Duodenal mucosa (tissue), 2 donors: ENCODE results near the gene G2E3.

Source experiments
- H3K27ac ChIP-seq: one replicate; pipeline ENCODE4 v1.7.0; 2013; ENCODE audit warnings: low read depth, low read length
- H3K27me3 ChIP-seq, 2 donors: one replicate each; pipeline ENCODE4 v1.7.0; 2013; ENCODE audit warnings: low read length in 2 of 2, control low read depth in 1 of 2; ENCODE audit not compliant: insufficient read depth in 2 of 2, control insufficient read depth in 1 of 2
- H3K36me3 ChIP-seq, 2 donors: one replicate each; pipeline ENCODE4 v1.7.0; 2013; ENCODE audit warnings: low read length in 2 of 2, control low read depth in 1 of 2; ENCODE audit not compliant: insufficient read depth in 2 of 2, control insufficient read depth in 1 of 2
- H3K4me1 ChIP-seq, 2 donors: one replicate each; pipeline ENCODE4 v1.7.0; 2013; ENCODE audit warnings: low read length in 2 of 2, control low read depth in 1 of 2; ENCODE audit not compliant: insufficient read depth in 2 of 2, control insufficient read depth in 1 of 2
- H3K4me3 ChIP-seq, 2 donors: one replicate each; pipeline ENCODE4 v1.7.0; 2013; ENCODE audit warnings: low read length in 2 of 2, low read depth in 1 of 2
- H3K9ac ChIP-seq, 2 donors: one replicate each; pipeline ENCODE4 v1.7.0; 2013; ENCODE audit warnings: low read length in 2 of 2, low read depth in 1 of 2
- H3K9me3 ChIP-seq, 2 donors: one replicate each; pipeline ENCODE4 v1.7.0; 2013; ENCODE audit warnings: low read length in 2 of 2, control low read depth in 1 of 2; ENCODE audit not compliant: control insufficient read depth in 1 of 2

G2E3 gene

GRCh38 chr14:30558675-30559555, at the start of gene G2E3:
Gene G2E3, plus strand, starts transcription at chr14:30559158. Its CDS starts 21,922 bp downstream, at chr14:30581080.
- Histone ChIP-seq H3K4me3 (peak within 1 kb of the TSS; percentile 84 to 97), H3K27ac (peak within 1 kb of the TSS; percentile 66), H3K27me3 (no peaks in the 10 kb centered on the region), H3K9ac (peak within 1 kb of the TSS; percentile 79 to 96), H3K36me3 (no peaks in the 10 kb centered on the region), H3K9me3 (no peaks in the 10 kb centered on the region), H3K4me1 (peaks cover 10 to 22% of the 10 kb centered on the region in 2 donors)

DNA sequence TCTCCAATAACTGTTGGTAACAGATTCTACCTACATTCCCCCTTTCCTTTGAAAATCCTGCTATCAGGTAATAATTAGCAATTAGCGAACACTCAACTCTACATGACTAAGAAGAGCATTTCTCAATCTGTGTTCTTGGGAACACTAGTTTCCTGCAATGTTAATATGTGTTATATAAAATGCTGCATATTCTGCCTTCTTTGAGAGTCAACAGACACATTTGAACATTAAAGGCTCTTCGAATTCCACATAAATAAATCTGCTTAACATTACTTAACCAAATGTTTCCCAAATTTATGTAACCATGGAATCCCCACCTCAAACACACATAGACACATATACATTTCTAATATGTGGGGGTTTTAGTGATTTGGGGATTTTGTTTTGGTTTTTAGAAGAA, 41.2 kb upstream of the G2E3 start:
- no peak overlapping the region for H3K27ac ChIP-seq

DNA sequence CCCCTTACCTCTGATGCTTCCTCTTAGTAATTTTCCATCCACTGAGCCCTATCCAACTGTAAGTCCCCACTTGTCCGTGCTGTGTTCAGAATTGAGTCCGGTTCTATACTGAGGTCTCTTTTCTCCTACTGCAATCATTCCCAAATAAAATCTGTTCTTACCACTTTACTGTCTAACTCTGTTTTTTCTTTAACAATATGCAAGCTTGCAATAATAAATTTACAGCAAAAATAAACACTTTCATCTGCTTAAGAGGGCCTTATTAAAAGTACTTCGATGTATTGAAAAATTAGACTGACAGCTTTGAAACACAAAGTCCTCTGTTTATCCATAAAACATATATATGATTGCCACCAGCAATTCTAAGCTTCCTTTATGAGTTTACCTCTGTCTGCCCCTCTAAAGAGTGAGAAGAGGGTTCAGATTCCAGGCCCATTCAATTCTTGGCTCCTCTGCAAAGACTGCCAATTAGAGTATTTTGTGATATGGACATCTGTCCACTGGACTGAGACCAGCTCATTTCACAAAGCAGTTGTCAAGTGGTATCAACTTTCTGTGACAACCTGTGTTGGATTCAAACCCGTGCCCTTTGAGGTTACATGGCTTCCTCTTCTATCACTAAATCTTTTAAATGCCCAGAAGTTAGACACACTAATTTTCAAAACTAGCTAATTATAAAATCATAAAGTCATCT, 39.9 kb upstream of the G2E3 start:
- Histone ChIP-seq H3K9ac (no peak overlapping the region), H3K27ac (no peak overlapping the region), H3K4me1 (no peaks in the 10 kb centered on the region), H3K4me3 (no peak overlapping the region), H3K9me3 (no peaks in the 10 kb centered on the region), H3K36me3 (no peaks in the 10 kb centered on the region), H3K27me3 (no peaks in the 10 kb centered on the region)

More for the DNA sequence above, 41.2 kb upstream of the G2E3 start:
- H3K4me3 ChIP-seq: no peak overlapping the region
- no peaks in the 10 kb centered on the region for H3K27me3 ChIP-seq
- no peaks in the 10 kb centered on the region for H3K36me3 ChIP-seq
- no peaks in the 10 kb centered on the region for H3K4me1 ChIP-seq
- no peak overlapping the region for H3K9ac ChIP-seq
- H3K9me3 ChIP-seq: no peaks in the 10 kb centered on the region

GRCh38 chr14:30519961-30520360, 39.0 kb upstream of the G2E3 start:
- Histone ChIP-seq H3K4me1 (no peaks in the 10 kb centered on the region), H3K9me3 (no peaks in the 10 kb centered on the region), H3K4me3 (no peak overlapping the region), H3K36me3 (no peaks in the 10 kb centered on the region), H3K27me3 (no peaks in the 10 kb centered on the region), H3K9ac (no peak overlapping the region), H3K27ac (no peak overlapping the region)

- no peaks in the 10 kb centered on the region for H3K9me3 ChIP-seq
- no peaks in the 10 kb centered on the region for H3K27me3 ChIP-seq
- H3K27ac ChIP-seq: no peak overlapping the region
Observed at GRCh38 chr14:30520536-30520935, 38.4 kb upstream of the G2E3 start.

DNA sequence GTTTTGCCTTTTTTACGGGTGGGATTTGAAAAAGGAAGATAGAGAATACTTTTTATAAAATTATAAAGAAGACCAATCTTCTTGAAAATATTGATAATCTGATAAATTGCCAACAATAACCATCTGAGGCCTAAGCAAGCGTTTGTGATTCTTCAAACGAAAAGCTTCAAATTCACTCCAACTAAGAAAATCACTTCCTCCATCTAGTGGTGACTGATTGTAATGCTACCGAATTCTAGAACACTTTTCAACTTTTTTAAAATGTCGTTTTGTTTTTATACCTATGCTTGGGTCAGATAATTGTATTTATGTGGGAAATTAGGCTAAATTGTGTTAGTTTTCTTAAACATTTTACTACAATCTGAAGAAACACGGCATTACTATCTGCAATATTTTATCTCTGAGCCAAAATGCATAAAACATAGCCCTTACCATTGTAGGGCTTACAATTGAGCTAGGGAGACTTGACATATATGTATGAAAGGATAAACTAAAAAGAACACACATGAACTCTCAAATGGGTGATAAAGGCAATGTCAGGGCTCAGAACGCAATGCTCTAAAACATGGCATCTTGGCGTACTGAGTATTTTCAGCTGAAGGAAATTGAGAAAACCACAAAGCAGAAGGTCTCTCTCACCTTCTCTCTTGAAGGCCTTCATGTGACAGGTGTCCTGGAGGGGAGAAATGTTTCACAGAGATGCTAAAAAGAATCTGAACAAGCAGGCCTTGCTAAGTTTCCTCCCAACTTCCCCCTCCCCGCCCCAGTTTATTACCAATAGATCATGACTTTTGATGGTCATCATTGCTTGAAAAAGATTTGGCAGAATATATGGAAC, 36.8 kb upstream of the G2E3 start:
- Histone ChIP-seq H3K9me3 (no peaks in the 10 kb centered on the region), H3K9ac (no peak overlapping the region)

More at GRCh38 chr14:30520536-30520935, 38.4 kb upstream of the G2E3 start:
- H3K4me1 ChIP-seq: no peaks in the 10 kb centered on the region
- no peak overlapping the region for H3K9ac ChIP-seq
- H3K4me3 ChIP-seq: no peak overlapping the region
- no peaks in the 10 kb centered on the region for H3K36me3 ChIP-seq

GRCh38 chr14:30525833-30526232, 33.1 kb upstream of the G2E3 start:
- Histone ChIP-seq H3K9me3 (no peaks in the 10 kb centered on the region), H3K36me3 (no peaks in the 10 kb centered on the region), H3K4me1 (no peaks in the 10 kb centered on the region), H3K4me3 (no peak overlapping the region), H3K27me3 (no peaks in the 10 kb centered on the region), H3K9ac (no peak overlapping the region), H3K27ac (no peak overlapping the region)

More for the DNA sequence above, 36.8 kb upstream of the G2E3 start:
- H3K4me1 ChIP-seq: no peaks in the 10 kb centered on the region
- H3K27me3 ChIP-seq: no peaks in the 10 kb centered on the region
- no peaks in the 10 kb centered on the region for H3K36me3 ChIP-seq
- H3K27ac ChIP-seq: no peak overlapping the region
- H3K4me3 ChIP-seq: no peak overlapping the region

DNA sequence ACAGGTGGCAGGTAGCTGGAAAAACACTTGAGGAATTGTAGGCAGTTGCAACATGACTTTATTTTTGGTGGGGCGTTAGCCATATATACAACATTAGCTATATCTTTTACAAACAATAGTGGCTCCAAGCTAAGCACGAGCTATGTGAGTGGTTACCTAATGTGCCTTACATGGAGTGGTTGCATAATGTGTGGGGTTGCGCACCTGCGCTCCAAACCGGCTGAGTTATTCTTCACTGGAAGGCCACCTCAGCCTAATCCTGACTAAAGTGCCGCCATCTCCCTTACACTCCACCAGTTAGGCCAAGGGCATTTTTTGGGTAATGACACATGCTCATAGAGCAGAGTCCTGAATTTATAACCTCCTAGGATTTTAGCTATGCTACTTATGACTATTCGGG, 31.8 kb upstream of the G2E3 start:
- Histone ChIP-seq H3K27ac (no peak overlapping the region), H3K4me1 (no peaks in the 10 kb centered on the region), H3K36me3 (no peaks in the 10 kb centered on the region), H3K9me3 (no peaks in the 10 kb centered on the region), H3K9ac (no peak overlapping the region), H3K27me3 (no peaks in the 10 kb centered on the region), H3K4me3 (no peak overlapping the region)

DNA sequence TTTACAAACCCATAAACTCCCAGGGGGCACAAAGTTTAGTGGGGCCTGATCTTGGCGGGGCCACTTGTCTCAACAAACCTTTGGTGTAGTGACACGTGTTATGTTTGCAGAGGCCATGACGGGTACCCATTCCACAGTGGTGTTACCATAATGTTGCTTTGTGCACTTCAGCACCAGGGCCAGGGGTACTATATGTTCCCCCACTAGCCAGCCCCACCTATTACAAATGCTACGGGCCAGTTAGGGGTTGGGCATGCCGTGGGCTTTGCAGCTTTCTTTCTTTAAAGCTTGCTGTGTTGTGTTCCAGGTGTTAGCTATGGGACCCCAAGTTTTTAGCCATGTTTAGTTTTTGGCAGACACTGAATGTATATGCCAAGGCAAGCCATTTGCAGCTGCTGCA, 30.8 kb upstream of the G2E3 start:
- Histone ChIP-seq H3K4me3 (no peak overlapping the region), H3K36me3 (no peaks in the 10 kb centered on the region), H3K4me1 (no peaks in the 10 kb centered on the region)

More for the DNA sequence above, 30.8 kb upstream of the G2E3 start:
- no peaks in the 10 kb centered on the region for H3K27me3 ChIP-seq
- no peak overlapping the region for H3K9ac ChIP-seq
- no peak overlapping the region for H3K27ac ChIP-seq
- H3K9me3 ChIP-seq: no peaks in the 10 kb centered on the region
